Liver (tissue), 9 donors: ENCODE measurements around the gene ABCG2. TPM values are rescaled to one million over a fixed set of nuclear protein-coding genes. Genes with fewer than 3 reads are reported as not detected.

ENCODE experiments used
- DNase-seq: peaks from one replicate; pipeline ENCODE4 v3.0.0-alpha.2; 2017; ENCODE audit warnings: low spot score
- H3K27ac ChIP-seq, 2 donors: one replicate each; pipeline ENCODE4 v1.7.0; 2013; ENCODE audit warnings: inconsistent platforms in 2 of 2, low read length in 2 of 2, control low read depth in 1 of 2, low read depth in 1 of 2, mild to moderate bottlenecking in 1 of 2
- H3K27me3 ChIP-seq, 4 donors: one replicate each; pipeline versions ENCODE4 v1.6.1 to v1.7.0; 2013; ENCODE audit warnings: low read length in 3 of 4, inconsistent platforms in 1 of 4, mild to moderate bottlenecking in 1 of 4, moderate library complexity in 1 of 4; ENCODE audit not compliant: control insufficient read depth in 4 of 4, insufficient read depth in 4 of 4
- H3K36me3 ChIP-seq, 4 donors: one replicate each; pipeline versions ENCODE4 v1.6.1 to v1.7.0; 2013; ENCODE audit warnings: low read length in 3 of 4, mild to moderate bottlenecking in 3 of 4, low read depth in 1 of 4, moderate library complexity in 1 of 4; ENCODE audit not compliant: control insufficient read depth in 4 of 4, insufficient read depth in 3 of 4
- H3K4me1 ChIP-seq, 4 donors: one replicate each; pipeline versions ENCODE4 v1.6.1 to v1.7.0; 2013; ENCODE audit warnings: low read length in 3 of 4, mild to moderate bottlenecking in 3 of 4, moderate library complexity in 1 of 4; ENCODE audit not compliant: control insufficient read depth in 4 of 4, insufficient read depth in 4 of 4
- H3K4me3 ChIP-seq, 3 donors: one replicate each; pipeline versions ENCODE4 v1.6.1 to v1.7.0; 2013; ENCODE audit warnings: low read length in 3 of 3, control low read depth in 1 of 3, low read depth in 1 of 3, mild to moderate bottlenecking in 1 of 3
- H3K9ac ChIP-seq, 2 donors: one replicate each; pipeline ENCODE4 v1.7.0; 2013; ENCODE audit warnings: low read length in 2 of 2, mild to moderate bottlenecking in 2 of 2, moderate library complexity in 2 of 2, control low read depth in 1 of 2, low read depth in 1 of 2
- H3K9me3 ChIP-seq, 4 donors: one replicate each; pipeline versions ENCODE4 v1.6.1 to v1.7.0; 2013; ENCODE audit warnings: low read length in 3 of 4; ENCODE audit not compliant: control insufficient read depth in 4 of 4
- ATF3 ChIP-seq: IDR thresholded peaks from 2 replicates; pipeline ENCODE4 v1.6.1; 2016; ENCODE audit warnings: antibody characterized with exemption
- CTCF ChIP-seq: fragments of 150-350 bp; IDR thresholded peaks from 2 replicates; pipeline ENCODE4 v1.5.1; 2017; ENCODE audit warnings: improper control_type of control experiment, low read depth, low read length; ENCODE audit not compliant: missing input control
- EGR1 ChIP-seq, 2 donors: IDR thresholded peaks; 2 replicates each; pipeline ENCODE4 v1.6.1; 2016 to 2018; ENCODE audit warnings: antibody characterized with exemption in 2 of 2, low read depth in 2 of 2
- FOXA1 ChIP-seq: IDR thresholded peaks from 2 replicates; pipeline ENCODE4 v1.6.1; 2016; ENCODE audit warnings: antibody characterized with exemption
- FOXA2 ChIP-seq: IDR thresholded peaks from 2 replicates; pipeline ENCODE4 v1.6.1; 2016; ENCODE audit warnings: antibody characterized with exemption
- GABPA ChIP-seq, 2 donors: IDR thresholded peaks in 1 of 2; conservative IDR thresholded peaks in 1 of 2; 2 replicates each; pipeline ENCODE4 v1.6.1; 2016; ENCODE audit warnings: antibody characterized with exemption in 2 of 2, mild to moderate bottlenecking in 1 of 2, moderate library complexity in 1 of 2
- HNF4A ChIP-seq, 2 donors: conservative IDR thresholded peaks; 2 replicates each; pipeline ENCODE4 v1.6.1; 2016; ENCODE audit warnings: antibody characterized with exemption in 2 of 2, mild to moderate bottlenecking in 2 of 2
- HNF4G ChIP-seq: IDR thresholded peaks from 2 replicates; pipeline ENCODE4 v1.6.1; 2016; ENCODE audit warnings: antibody characterized with exemption
- JUND ChIP-seq, 2 donors: IDR thresholded peaks; 2 replicates each; pipeline ENCODE4 v1.6.1; 2016; ENCODE audit warnings: antibody characterized with exemption in 2 of 2
- MAX ChIP-seq: IDR thresholded peaks from 2 replicates; pipeline ENCODE4 v1.6.1; 2016; ENCODE audit warnings: antibody characterized with exemption
- NR2F2 ChIP-seq: IDR thresholded peaks from 2 replicates; pipeline ENCODE4 v1.6.1; 2016; ENCODE audit warnings: antibody characterized with exemption
- RAD21 ChIP-seq, 2 donors: IDR thresholded peaks; 2 replicates each; pipeline ENCODE4 v1.6.1; 2016; ENCODE audit warnings: antibody characterized with exemption in 2 of 2, mild to moderate bottlenecking in 2 of 2
- REST ChIP-seq: IDR thresholded peaks from 2 replicates; pipeline ENCODE4 v1.6.1; 2016; ENCODE audit warnings: antibody characterized with exemption, mild to moderate bottlenecking
- RXRA ChIP-seq, 2 donors: IDR thresholded peaks; 2 replicates each; pipeline ENCODE4 v1.6.1; 2017 to 2018; ENCODE audit warnings: antibody characterized with exemption in 2 of 2, mild to moderate bottlenecking in 1 of 2
- SP1 ChIP-seq: IDR thresholded peaks from 2 replicates; pipeline ENCODE4 v1.6.1; 2018; ENCODE audit warnings: antibody characterized with exemption, mild to moderate bottlenecking
- TAF1 ChIP-seq: conservative IDR thresholded peaks from 2 replicates; pipeline ENCODE4 v1.6.1; 2016; ENCODE audit warnings: antibody characterized with exemption, mild to moderate bottlenecking
- YY1 ChIP-seq: IDR thresholded peaks from 2 replicates; pipeline ENCODE4 v1.6.1; 2016; ENCODE audit warnings: antibody characterized with exemption, mild to moderate bottlenecking
- ZBTB33 ChIP-seq: IDR thresholded peaks from 2 replicates; pipeline ENCODE4 v1.6.1; 2016; ENCODE audit warnings: antibody characterized with exemption
- WGBS: extraction: QIAGEN DNeasy Blood & Tissue Kit; methylation state at CpG from one replicate; pipeline ENCODE4 v1.1.7; 2013; 5-methylcytosine and 5-hydroxymethylcytosine counted together
- polyA plus RNA-seq, 2 donors: library from polyadenylated mRNA; stranded (reverse) in 1 of 2; unstranded in 1 of 2; fragments of 200-250 nt in 1 of 2; fragments of >200 nt in 1 of 2; fragmentation: Nextera tagmentation in 1 of 2; extraction: Ambion mirVana in 1 of 2; gene quantifications; one replicate each; pipeline versions ENCODE4 v1.2.1 to v1.2.3, GENCODE V29; 2013 to 2015
- total RNA-seq, 2 donors: library from RNA; depleted of rRNA; stranded (reverse); fragments of >200 nt; gene quantifications; one replicate each; pipeline ENCODE4 v1.2.3, GENCODE V29; 2014
- donor health status: healthy.
- donor health status: healthy.
- donor health status: healthy.
- donor health status: healthy.
- donor health status: healthy.

The ABCG2 gene
- total and polyA plus RNA-seq, 4 donors = 1.9 to 23.6 (median 7.0) TPM

GRCh38 chr4:88062311-88062710 is 96.1 kb downstream of the ABCG2 start:
- no peaks in the 10 kb centered on the region for H3K9me3 ChIP-seq
- H3K36me3 ChIP-seq = peaks cover 0 to 3% (median 0%) of the 10 kb centered on the region in 4 donors
- TF ChIP-seq GABPA (IDR thresholded peaks at IDR 0.05 in 1 of 2, conservative IDR thresholded peaks at IDR 0.05 in 1 of 2) (no peak), ATF3 (no peak), SP1 (no peak), EGR1 (IDR thresholded peaks at IDR 0.05; ENCODE audit: low read depth in 2 of 2) (no peak), HNF4A (conservative IDR thresholded peaks at IDR 0.05) (no peak), REST (no peak), NR2F2 (no peak), RXRA (IDR thresholded peaks at IDR 0.05) (no peak), MAX (no peak), FOXA2 (no peak), HNF4G (no peak), RAD21 (IDR thresholded peaks at IDR 0.05) (no peak), CTCF (no peak), FOXA1 (no peak), YY1 (no peak), JUND (IDR thresholded peaks at IDR 0.05) (no peak), ZBTB33 (no peak), TAF1 (no peak)
- H3K27me3 ChIP-seq = no peaks in the 10 kb centered on the region
- H3K4me1 ChIP-seq = peaks cover 11 to 54% (median 36%) of the 10 kb centered on the region in 4 donors
- peak overlapping the region; percentile 54 to 55 for H3K27ac ChIP-seq
- DNase-seq = no peak
- peak overlapping the region in 1 of 2 donors; percentile 54 for H3K9ac ChIP-seq
- H3K4me3 ChIP-seq = no peak overlapping the region
- WGBS = 21% methylated on average over 1 of the region's 1 CpG
